Loucy (cell line): Measurements from ENCODE around the gene TLR5.

Experiments
- H2AFZ ChIP-seq: fragments of 200-600 bp; sonication (generic); 2 replicates; pipeline ENCODE4 v1.6.0; 2016; ENCODE audit warnings: antibody characterized with exemption, mild to moderate bottlenecking, low read length, moderate library complexity
- H3F3A ChIP-seq: fragments of 200-600 bp; 2 replicates; pipeline ENCODE4 v1.6.0; 2016; ENCODE audit warnings: antibody characterized with exemption, low read depth, mild to moderate bottlenecking
- H3K27me3 ChIP-seq: fragments of 200-600 bp; sonication (generic); 2 replicates; pipeline ENCODE4 v1.6.1; 2014; ENCODE audit warnings: low read length, mild to moderate bottlenecking; ENCODE audit not compliant: insufficient read depth, poor library complexity, severe bottlenecking
- H3K36me3 ChIP-seq: fragments of 200-600 bp; sonication (generic); 2 replicates; pipeline ENCODE4 v1.6.1; 2016; ENCODE audit warnings: low read length; ENCODE audit not compliant: insufficient read depth
- H3K4me1 ChIP-seq: fragments of 200-600 bp; sonication (generic); 2 replicates; pipeline ENCODE4 v1.5.1; 2014; ENCODE audit warnings: low read length, mild to moderate bottlenecking; ENCODE audit not compliant: insufficient read depth, poor library complexity, severe bottlenecking
- H3K4me2 ChIP-seq: fragments of 200-600 bp; sonication (generic); 2 replicates; pipeline ENCODE4 v1.6.0; 2014; ENCODE audit warnings: antibody characterized with exemption, low read length, low read depth, mild to moderate bottlenecking; ENCODE audit not compliant: poor library complexity, severe bottlenecking
- H3K4me3 ChIP-seq: fragments of 200-600 bp; sonication (generic); 2 replicates; pipeline ENCODE4 v1.5.1; 2014; ENCODE audit warnings: low read length, mild to moderate bottlenecking, mixed read lengths; ENCODE audit not compliant: poor library complexity, severe bottlenecking
- H3K79me2 ChIP-seq: fragments of 200-600 bp; sonication (generic); 2 replicates; pipeline ENCODE4 v1.6.1; 2014; ENCODE audit warnings: low read length; ENCODE audit not compliant: insufficient read depth
- H3K9ac ChIP-seq: fragments of 200-600 bp; sonication (generic); 2 replicates; pipeline ENCODE4 v1.6.0; 2014; ENCODE audit warnings: mild to moderate bottlenecking, low read depth, low read length, moderate library complexity; ENCODE audit not compliant: poor library complexity, severe bottlenecking
- H3K9me2 ChIP-seq: fragments of 200-600 bp; sonication (generic); replicated peaks from 2 replicates; pipeline ENCODE4 v1.6.1; 2016; ENCODE audit warnings: low read depth, low read length, mixed read lengths
- H3K9me3 ChIP-seq: fragments of 200-600 bp; sonication (generic); 2 replicates; pipeline ENCODE4 v1.6.1; 2014; ENCODE audit warnings: mild to moderate bottlenecking, antibody characterized with exemption, low read length, low read depth; ENCODE audit not compliant: insufficient read depth
- H4K20me1 ChIP-seq: fragments of 200-600 bp; sonication (generic); 2 replicates; pipeline ENCODE4 v1.6.0; 2014; ENCODE audit warnings: antibody characterized with exemption, low read length, mild to moderate bottlenecking; ENCODE audit not compliant: insufficient read depth, poor library complexity, severe bottlenecking
- EZH2phosphoT487 ChIP-seq: fragments of 200-600 bp; IDR thresholded peaks from 2 replicates; pipeline ENCODE4 v1.6.1; 2018; ENCODE audit warnings: antibody characterized with exemption, mild to moderate bottlenecking, moderate library complexity, borderline replicate concordance
- TF ChIP-seq, protein P1 (sequence below): fragments of 200-600 bp; sonication (generic); conservative IDR thresholded peaks from 2 replicates; pipeline ENCODE4 v1.5.1; 2014; ENCODE audit warnings: mild to moderate bottlenecking, antibody characterized with exemption, low read length

The TLR5 gene

DNA sequence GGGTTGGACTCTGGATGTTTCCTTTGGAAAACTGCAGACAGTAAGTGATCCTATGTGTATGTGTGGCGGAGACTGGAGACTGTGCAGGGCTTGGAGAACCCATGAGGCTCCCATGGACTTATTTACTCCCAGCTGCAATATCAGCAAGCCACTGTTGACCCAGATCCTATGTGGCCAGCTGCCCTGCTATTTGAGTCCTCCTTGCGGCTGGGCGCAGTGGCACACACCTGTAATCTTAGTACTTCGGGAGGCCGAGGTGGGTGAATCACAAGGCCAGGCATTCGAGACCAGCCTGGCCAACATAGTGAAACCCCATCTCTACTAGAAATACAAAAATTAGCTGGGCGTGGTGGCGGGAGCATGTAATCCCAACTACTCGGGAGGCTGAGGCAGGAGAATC, 83.5 kb downstream of the TLR5 start:
- H3K4me3 ChIP-seq = no peak overlapping the region
- H3K9ac ChIP-seq = no peak overlapping the region
- no peaks in the 10 kb centered on the region for H3K27me3 ChIP-seq
- no peak for TF ChIP-seq EZH2phosphoT487
- TF ChIP-seq, protein P1, sequence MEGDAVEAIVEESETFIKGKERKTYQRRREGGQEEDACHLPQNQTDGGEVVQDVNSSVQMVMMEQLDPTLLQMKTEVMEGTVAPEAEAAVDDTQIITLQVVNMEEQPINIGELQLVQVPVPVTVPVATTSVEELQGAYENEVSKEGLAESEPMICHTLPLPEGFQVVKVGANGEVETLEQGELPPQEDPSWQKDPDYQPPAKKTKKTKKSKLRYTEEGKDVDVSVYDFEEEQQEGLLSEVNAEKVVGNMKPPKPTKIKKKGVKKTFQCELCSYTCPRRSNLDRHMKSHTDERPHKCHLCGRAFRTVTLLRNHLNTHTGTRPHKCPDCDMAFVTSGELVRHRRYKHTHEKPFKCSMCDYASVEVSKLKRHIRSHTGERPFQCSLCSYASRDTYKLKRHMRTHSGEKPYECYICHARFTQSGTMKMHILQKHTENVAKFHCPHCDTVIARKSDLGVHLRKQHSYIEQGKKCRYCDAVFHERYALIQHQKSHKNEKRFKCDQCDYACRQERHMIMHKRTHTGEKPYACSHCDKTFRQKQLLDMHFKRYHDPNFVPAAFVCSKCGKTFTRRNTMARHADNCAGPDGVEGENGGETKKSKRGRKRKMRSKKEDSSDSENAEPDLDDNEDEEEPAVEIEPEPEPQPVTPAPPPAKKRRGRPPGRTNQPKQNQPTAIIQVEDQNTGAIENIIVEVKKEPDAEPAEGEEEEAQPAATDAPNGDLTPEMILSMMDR = no peak
- H2AFZ ChIP-seq = no peak overlapping the region
- H3K9me3 ChIP-seq = no peaks in the 10 kb centered on the region
- no peak overlapping the region for H3K4me2 ChIP-seq
- no peaks in the 10 kb centered on the region for H3K9me2 ChIP-seq
- no peaks in the 10 kb centered on the region for H3K4me1 ChIP-seq
- no peaks in the 10 kb centered on the region for H3K79me2 ChIP-seq
- H4K20me1 ChIP-seq = no peaks in the 10 kb centered on the region
- no peaks in the 10 kb centered on the region for H3K36me3 ChIP-seq
- H3F3A ChIP-seq = no peaks in the 10 kb centered on the region
